H1 (cell line): ENCODE measurements around the gene CAMTA1. TPM values are rescaled to one million over a fixed set of nuclear protein-coding genes. Genes with fewer than 3 reads are reported as not detected.

Experiments
- CTCF ChIA-PET: fragments of 300-600 bp; sonication (Branson Sonifier 250); formaldehyde crosslinking; loops from one replicate; lab custom pipeline; 2021; ENCODE audit not compliant: partially characterized antibody; lab: Charles Lee
- POLR2A ChIA-PET: fragments of 300-600 bp; sonication (Branson Sonifier 250); formaldehyde crosslinking; loops from one replicate; lab custom pipeline; 2021; ENCODE audit warnings: inconsistent platforms; ENCODE audit not compliant: partially characterized antibody; lab: Charles Lee
- DNase-seq, 2 experiments: peaks; one replicate each; pipeline versions ENCODE4 v3.0.0 to v3.0.0-alpha.2; 2010 to 2022; ENCODE audit warnings: low spot score in 2 of 2, low read depth in 1 of 2, mixed read lengths in 1 of 2
- FAIRE-seq: peaks from 2 replicates; lab custom pipeline; 2011; peaks lifted over from hg19 to GRCh38; lab: Jason Lieb, UNC
- H2AFZ ChIP-seq: 2 replicates; pipeline ENCODE4 v1.8.1; 2012; ENCODE audit warnings: low read length, inconsistent platforms
- H2AK5ac ChIP-seq: 2 replicates; pipeline ENCODE4 v1.6.1; 2013; ENCODE audit warnings: low read depth, low read length
- H2BK120ac ChIP-seq: replicated peaks from 2 replicates; pipeline ENCODE3; 2013; ENCODE audit warnings: low read depth, low read length, inconsistent platforms
- H2BK12ac ChIP-seq: 2 replicates; pipeline ENCODE4 v1.6.1; 2013; ENCODE audit warnings: low read depth, low read length
- H2BK15ac ChIP-seq: 2 replicates; pipeline ENCODE4 v1.6.1; 2013; ENCODE audit warnings: low read length
- H2BK20ac ChIP-seq: 2 replicates; pipeline ENCODE4 v1.6.1; 2013; ENCODE audit warnings: low read length
- H2BK5ac ChIP-seq: 2 replicates; pipeline ENCODE4 v1.6.1; 2013; ENCODE audit warnings: low read depth, low read length
- H3K14ac ChIP-seq: 2 replicates; pipeline ENCODE4 v1.6.1; 2013; ENCODE audit warnings: inconsistent platforms; ENCODE audit not compliant: insufficient read length
- H3K18ac ChIP-seq: 2 replicates; pipeline ENCODE4 v1.6.1; 2013; ENCODE audit warnings: low read length; ENCODE audit errors: extremely low read depth
- H3K23ac ChIP-seq: 2 replicates; pipeline ENCODE4 v1.6.1; 2013; ENCODE audit warnings: inconsistent platforms; ENCODE audit not compliant: insufficient read length
- H3K23me2 ChIP-seq: 2 replicates; pipeline ENCODE4 v1.6.1; 2013; ENCODE audit warnings: low read depth, low read length
- H3K27ac ChIP-seq: 2 replicates; pipeline ENCODE4 v1.6.1; 2011; ENCODE audit warnings: low read depth, low read length, inconsistent platforms
- H3K27me3 ChIP-seq, 4 experiments: replicated peaks in 1 of 4; 1 replicate in 1 of 4; 2 replicates in 3 of 4; pipeline versions ENCODE4 v1.6.1 to v1.8.1; 2011 to 2013; ENCODE audit warnings: low read length in 3 of 4, mild to moderate bottlenecking in 3 of 4, inconsistent platforms in 2 of 4, mixed read lengths in 2 of 4, moderate library complexity in 1 of 4; ENCODE audit not compliant: control insufficient read depth in 3 of 4, insufficient read depth in 3 of 4; ENCODE audit errors: extremely low read depth in 1 of 4
- H3K36me3 ChIP-seq, 4 experiments: 2 replicates each; pipeline versions ENCODE4 v1.6.1 to v1.8.1; 2011 to 2013; ENCODE audit warnings: mild to moderate bottlenecking in 4 of 4, low read length in 3 of 4, moderate library complexity in 2 of 4, control low read depth in 1 of 4, inconsistent platforms in 1 of 4; ENCODE audit not compliant: insufficient read depth in 4 of 4, control insufficient read depth in 2 of 4
- H3K4ac ChIP-seq: replicated peaks from 2 replicates; pipeline ENCODE3; 2013; ENCODE audit warnings: low read length, low read depth, mixed read lengths, inconsistent platforms; ENCODE audit not compliant: insufficient read length
- H3K4me1 ChIP-seq, 4 experiments: replicated peaks in 1 of 4; 1 replicate in 1 of 4; 2 replicates in 3 of 4; pipeline versions ENCODE4 v1.6.1 to v1.8.1; 2011 to 2013; ENCODE audit warnings: low read length in 3 of 4, inconsistent platforms in 2 of 4, mixed read lengths in 1 of 4; ENCODE audit not compliant: insufficient read depth in 4 of 4, control insufficient read depth in 3 of 4
- H3K4me2 ChIP-seq, 2 experiments: 2 replicates each; pipeline versions ENCODE4 v1.6.1 to v1.8.1; 2011 to 2013; ENCODE audit warnings: low read depth in 2 of 2, low read length in 2 of 2, control low read depth in 1 of 2, inconsistent platforms in 1 of 2, mild to moderate bottlenecking in 1 of 2; ENCODE audit not compliant: insufficient read depth in 1 of 2
- H3K4me3 ChIP-seq, 4 experiments: fragments of 200-600, 300-600 bp in 1 of 4; sonication (generic), shearing (Covaris generic), sonication (Bioruptor Twin) in 1 of 4; 2 replicates each; pipeline versions ENCODE4 v1.5.1 to v1.8.1; 2011 to 2016; ENCODE audit warnings: low read length in 4 of 4, low read depth in 3 of 4, control low read depth in 2 of 4, inconsistent platforms in 2 of 4, mild to moderate bottlenecking in 2 of 4, mixed read lengths in 1 of 4, moderate library complexity in 1 of 4; ENCODE audit not compliant: insufficient read depth in 2 of 4; ENCODE audit errors: extremely low read depth in 1 of 4
- H3K56ac ChIP-seq: replicated peaks from 2 replicates; pipeline ENCODE3; 2013; ENCODE audit warnings: low read depth, mild to moderate bottlenecking, mixed read lengths, low read length, inconsistent platforms; ENCODE audit not compliant: insufficient read length
- H3K79me1 ChIP-seq: 2 replicates; pipeline ENCODE4 v1.6.1; 2013; ENCODE audit warnings: low read depth, low read length, control low read depth
- H3K79me2 ChIP-seq, 2 experiments: 2 replicates each; pipeline versions ENCODE4 v1.6.1 to v1.8.1; 2012 to 2013; ENCODE audit warnings: low read length in 2 of 2, mild to moderate bottlenecking in 2 of 2, inconsistent platforms in 1 of 2; ENCODE audit not compliant: insufficient read depth in 2 of 2, control insufficient read depth in 1 of 2
- H3K9ac ChIP-seq, 4 experiments: replicated peaks in 1 of 4; 1 replicate in 1 of 4; 2 replicates in 3 of 4; pipeline versions ENCODE4 v1.6.1 to v1.8.1; 2011 to 2013; ENCODE audit warnings: low read depth in 3 of 4, low read length in 3 of 4, control low read depth in 2 of 4, mild to moderate bottlenecking in 2 of 4, moderate library complexity in 2 of 4, inconsistent platforms in 1 of 4; ENCODE audit errors: extremely low read depth in 1 of 4
- H3K9me3 ChIP-seq, 2 experiments: 2 replicates each; pipeline versions ENCODE4 v1.6.1 to v1.8.1; 2012 to 2013; ENCODE audit warnings: mild to moderate bottlenecking in 2 of 2, moderate library complexity in 2 of 2, control low read depth in 1 of 2, inconsistent platforms in 1 of 2, low read depth in 1 of 2, low read length in 1 of 2, mixed read lengths in 1 of 2; ENCODE audit not compliant: insufficient read depth in 2 of 2
- H4K20me1 ChIP-seq, 2 experiments: replicated peaks in 1 of 2; 2 replicates each; pipeline versions ENCODE3 to v1.8.1; 2011 to 2013; ENCODE audit warnings: inconsistent platforms in 2 of 2, low read length in 2 of 2, mild to moderate bottlenecking in 1 of 2; ENCODE audit not compliant: insufficient read depth in 2 of 2, control insufficient read depth in 1 of 2
- H4K5ac ChIP-seq: 2 replicates; pipeline ENCODE4 v1.6.1; 2013; ENCODE audit warnings: low read length, low read depth, mixed read lengths, inconsistent platforms; ENCODE audit not compliant: insufficient read length
- H4K8ac ChIP-seq: 2 replicates; pipeline ENCODE4 v1.8.0; 2013; ENCODE audit warnings: mild to moderate bottlenecking, moderate library complexity, low read length, inconsistent platforms; ENCODE audit not compliant: insufficient read depth; ENCODE audit errors: extremely low read depth
- H4K91ac ChIP-seq: replicated peaks from 2 replicates; pipeline ENCODE3; 2013; ENCODE audit warnings: low read length, mixed read lengths, inconsistent platforms; ENCODE audit not compliant: insufficient read length
- BACH1 ChIP-seq: IDR thresholded peaks from 2 replicates; pipeline ENCODE4 v1.6.1; 2012; ENCODE audit warnings: low read length, improper control_type of control experiment
- CHD1 ChIP-seq: IDR thresholded peaks from 2 replicates; pipeline ENCODE4 v1.6.1; 2012; ENCODE audit warnings: low read depth, low read length, improper control_type of control experiment
- FOSL1 ChIP-seq: IDR thresholded peaks from 2 replicates; pipeline ENCODE4 v1.6.1; 2011; ENCODE audit warnings: mild to moderate bottlenecking, low read depth, low read length, moderate library complexity; ENCODE audit not compliant: insufficient read depth
- GTF2F1 ChIP-seq: IDR thresholded peaks from 2 replicates; pipeline ENCODE4 v1.6.1; 2012; ENCODE audit warnings: low read depth, low read length, improper control_type of control experiment, borderline replicate concordance
- HDAC2 ChIP-seq, 2 experiments: fragments of 300-600 bp in 1 of 2; sonication (generic) in 1 of 2; IDR thresholded peaks; 2 replicates each; pipeline ENCODE4 v1.6.1; 2011 to 2012; ENCODE audit warnings: low read depth in 2 of 2, low read length in 2 of 2, mild to moderate bottlenecking in 2 of 2, moderate library complexity in 2 of 2, borderline replicate concordance in 1 of 2, inconsistent platforms in 1 of 2
- HDAC6 ChIP-seq: IDR thresholded peaks from one replicate; pipeline ENCODE4 v1.7.1; 2012; ENCODE audit warnings: low read depth, mild to moderate bottlenecking, inconsistent platforms, low read length, moderate library complexity
- MAFK ChIP-seq: IDR thresholded peaks from 2 replicates; pipeline ENCODE4 v1.6.1; 2012; ENCODE audit warnings: low read depth, mild to moderate bottlenecking, improper control_type of control experiment, low read length
- MAX ChIP-seq: IDR thresholded peaks from 2 replicates; pipeline ENCODE4 v1.6.1; 2012; ENCODE audit warnings: inconsistent platforms
- NANOG ChIP-seq: IDR thresholded peaks from 2 replicates; pipeline ENCODE4 v1.6.1; 2011; ENCODE audit warnings: low read length, low read depth, mild to moderate bottlenecking, inconsistent platforms; ENCODE audit not compliant: insufficient read depth, poor library complexity, severe bottlenecking
- SP1 ChIP-seq: IDR thresholded peaks from 2 replicates; pipeline ENCODE4 v1.6.1; 2011; ENCODE audit warnings: low read depth, low read length
- SUZ12 ChIP-seq: fragments of 200-600 bp; sonication (generic); IDR thresholded peaks from 2 replicates; pipeline ENCODE4 v1.6.1; 2012; ENCODE audit warnings: mild to moderate bottlenecking, inconsistent platforms, low read length, moderate library complexity, mixed read lengths
- TAF7 ChIP-seq: optimal IDR thresholded peaks from 2 replicates; pipeline ENCODE3; 2011; ENCODE audit warnings: low read depth, mild to moderate bottlenecking, inconsistent platforms, low read length, moderate library complexity, borderline replicate concordance
- TBP ChIP-seq: IDR thresholded peaks from 2 replicates; pipeline ENCODE4 v1.6.1; 2011; ENCODE audit warnings: low read depth, low read length, improper control_type of control experiment
- TCF12 ChIP-seq: IDR thresholded peaks from 2 replicates; pipeline ENCODE4 v1.6.1; 2011; ENCODE audit warnings: low read depth, mild to moderate bottlenecking, low read length
- WGBS, 2 experiments: shearing (Covaris generic) in 1 of 2; methylation state at CpG; one replicate each; pipeline versions ENCODE4 v1.1.6 to v1.1.7; 2013 to 2015; ENCODE audit warnings: low lambda C conversion rate in 2 of 2, mixed read lengths in 2 of 2, inconsistent platforms in 1 of 2, low coverage in 1 of 2, missing lambda C conversion rate in 1 of 2; ENCODE audit not compliant: insufficient replicate concordance in 2 of 2, insufficient coverage in 1 of 2, insufficient read length in 1 of 2; ENCODE audit errors: extremely low coverage in 1 of 2, missing lambda C conversion rate in 1 of 2; 5-methylcytosine and 5-hydroxymethylcytosine counted together
- polyA plus RNA-seq, 7 experiments: library from polyadenylated mRNA; depleted of rRNA in 3 of 7; stranded (reverse) in 5 of 7; unstranded in 2 of 7; fragments of >200 nt in 5 of 7; fragments of 200-250 nt in 2 of 7; gene quantifications; 1 replicate in 5 of 7; 2 replicates in 1 of 7; 4 replicates in 1 of 7; pipeline versions ENCODE4 v1.2.1 to v1.2.3, GENCODE V29; 2011 to 2013; ENCODE audit warnings: missing spikeins in 2 of 7, mixed read lengths in 2 of 7
- total RNA-seq: library from RNA; stranded (reverse); fragmentation: NEBNext Ultra II Directional; extraction: Animal tissue kit (Norgen Biotek cat#: 25700); gene quantifications from 2 replicates; pipeline ENCODE4 v1.2.1, GENCODE V29; 2021

Gene CAMTA1
- total and polyA plus RNA-seq, 2 of the 8 experiments (the other 6 are each of a cell fraction or from before 2014, with no cell fraction given) = 65.0 to 119 TPM

GRCh38 chr1:7326366-7326765 is 541.1 kb downstream of the CAMTA1 start:
- no peaks in the 10 kb centered on the region for H3K79me1 ChIP-seq
- no peak overlapping the region for H2BK120ac ChIP-seq
- FAIRE-seq = no peak
- H3K9ac ChIP-seq = no peak overlapping the region
- no peak for DNase-seq
- H3K36me3 ChIP-seq = no peaks in the 10 kb centered on the region
- no peak overlapping the region for H3K23ac ChIP-seq
- H3K4me1 ChIP-seq = no peaks in the 10 kb centered on the region
- H2AK5ac ChIP-seq = no peak overlapping the region
- no peak overlapping the region for H4K5ac ChIP-seq
- H3K27me3 ChIP-seq = no peaks in the 10 kb centered on the region
- ChIA-PET CTCF (no interaction called here), POLR2A (interaction anchor here (1.2 kb wide), 1 partner anchor 9 kb away, joined by 3 read pairs; no protein-coding TSS in a partner anchor)
- H4K8ac ChIP-seq = no peak overlapping the region
- H3K23me2 ChIP-seq = no peaks in the 10 kb centered on the region
- no peak overlapping the region for H2BK5ac ChIP-seq
- no peak overlapping the region for H3K27ac ChIP-seq
- H4K91ac ChIP-seq = no peak overlapping the region
- H2BK15ac ChIP-seq = no peak overlapping the region
- no peak overlapping the region for H3K4me2 ChIP-seq
- H2BK12ac ChIP-seq = no peak overlapping the region
- WGBS, 2 experiments = 81% methylated on average over 2 of the region's 2 CpGs; no CpG with 5 or more reads in 1 of the 2 experiments
- H2AFZ ChIP-seq = no peak overlapping the region
- H3K14ac ChIP-seq = no peak overlapping the region
- H3K4ac ChIP-seq = no peak overlapping the region
- no peak overlapping the region for H3K4me3 ChIP-seq
- H3K18ac ChIP-seq = no peak overlapping the region
- H3K9me3 ChIP-seq = no peaks in the 10 kb centered on the region; a peak in 1 of 4 replicates
- H2BK20ac ChIP-seq = no peak overlapping the region
- H3K79me2 ChIP-seq = no peaks in the 10 kb centered on the region
- no peaks in the 10 kb centered on the region for H4K20me1 ChIP-seq
- no peak overlapping the region for H3K56ac ChIP-seq
- no peak for TF ChIP-seq SP1
- TF ChIP-seq SUZ12 = no peak
- no peak for TF ChIP-seq MAX
- no peak for TF ChIP-seq TBP
- no peak for TF ChIP-seq MAFK
- no peak for TF ChIP-seq GTF2F1
- TF ChIP-seq FOSL1 = no peak
- TF ChIP-seq HDAC6 = no peak
- no peak for TF ChIP-seq BACH1
- TF ChIP-seq TAF7 = no peak
- no peak for TF ChIP-seq CHD1
- no peak for TF ChIP-seq NANOG
- no peak for TF ChIP-seq HDAC2 (IDR thresholded peaks at IDR 0.05; ENCODE audit: borderline replicate concordance in 1 of 2, low read depth in 2 of 2, low read length in 2 of 2)
- no peak for TF ChIP-seq TCF12
